IgD-negative memory B cell (primary cell): ENCODE measurements around the gene ASXL2. TPM values are rescaled to one million over a fixed set of nuclear protein-coding genes. Genes with fewer than 3 reads are reported as not detected.
"Not testable (repeated sequence)": the region's sequence is repeated elsewhere in the genome, so short reads cannot be mapped to it uniquely, and the experiment has no call there.

ENCODE experiments used
- H3K27ac Mint-ChIP-seq, 3 donors: one replicate each; pipeline ENCODE4 v1.8.0; 2020 to 2022; ENCODE audit warnings: mild to moderate bottlenecking in 3 of 3, mixed read lengths in 3 of 3, moderate library complexity in 1 of 3
- H3K27me3 Mint-ChIP-seq: one replicate; pipeline ENCODE4 v1.8.0; 2021; ENCODE audit warnings: mixed read lengths
- H3K36me3 Mint-ChIP-seq: one replicate; pipeline ENCODE4 v1.8.0; 2020; ENCODE audit warnings: mild to moderate bottlenecking, mixed read lengths
- H3K4me1 Mint-ChIP-seq, 3 donors: one replicate each; pipeline ENCODE4 v1.8.0; 2020 to 2022; ENCODE audit warnings: mixed read lengths in 3 of 3, mild to moderate bottlenecking in 1 of 3
- H3K4me3 Mint-ChIP-seq, 4 donors: one replicate each; pipeline ENCODE4 v1.8.0; 2020 to 2022; ENCODE audit warnings: mild to moderate bottlenecking in 4 of 4, mixed read lengths in 4 of 4, moderate library complexity in 3 of 4
- H3K9me3 Mint-ChIP-seq, 3 donors: one replicate each; pipeline ENCODE4 v1.8.0; 2020 to 2021; ENCODE audit warnings: mixed read lengths in 3 of 3, mild to moderate bottlenecking in 1 of 3
- polyA plus RNA-seq: library from polyadenylated mRNA; unstranded; fragments of 300-500 nt; fragmentation: Illumina TruSeq; gene quantifications from one replicate; pipeline ENCODE4 v1.2.3, GENCODE V29; 2021

The ASXL2 gene
- polyA plus RNA-seq, 1 donor from 2014 or later = 8.4 TPM

GRCh38 chr2:25899404-25899970 lies 21.2 kb upstream of the ASXL2 start:
- Mint-ChIP-seq H3K4me1 (peaks cover 4 to 14% (median 9%) of the 10 kb centered on the region in 3 donors), H3K27ac (no peak overlapping the region), H3K4me3 (peak overlapping the region in 1 of 4 donors; percentile 5), H3K27me3 (no peaks in the 10 kb centered on the region), H3K9me3 (peaks cover 0 to 6% (median 1%) of the 10 kb centered on the region in 3 donors), H3K36me3 (peaks cover 5% of the 10 kb centered on the region)

- peaks cover 5% of the 10 kb centered on the region for H3K36me3 Mint-ChIP-seq
- no peaks in the 10 kb centered on the region for H3K27me3 Mint-ChIP-seq
- H3K27ac Mint-ChIP-seq = peak overlapping the region in 1 of 3 donors; percentile 76
- H3K9me3 Mint-ChIP-seq = peaks cover 0 to 6% (median 1%) of the 10 kb centered on the region in 3 donors
- peaks cover 4 to 14% (median 9%) of the 10 kb centered on the region in 3 donors for H3K4me1 Mint-ChIP-seq
- H3K4me3 Mint-ChIP-seq = peak overlapping the region in 3 of 4 donors; percentile 33 to 67 (median 57)
Observed at GRCh38 chr2:25897506-25897905, 19.2 kb upstream of the ASXL2 start.

- H3K4me1 Mint-ChIP-seq = peaks cover 4 to 14% (median 9%) of the 10 kb centered on the region in 3 donors
- not testable (repeated sequence) for H3K4me3 Mint-ChIP-seq, H3K36me3 Mint-ChIP-seq, H3K9me3 Mint-ChIP-seq, H3K27ac Mint-ChIP-seq, H3K27me3 Mint-ChIP-seq
Observed at GRCh38 chr2:25896308-25896707, 18.0 kb upstream of the ASXL2 start.

- no peak overlapping the region for H3K27ac Mint-ChIP-seq
Observed at GRCh38 chr2:25895610-25896009, 17.3 kb upstream of the ASXL2 start.

GRCh38 chr2:25895018-25895417 lies 16.7 kb upstream of the ASXL2 start:
- Mint-ChIP-seq H3K4me3 (no peak overlapping the region), H3K36me3 (peaks cover 5% of the 10 kb centered on the region), H3K27me3 (no peaks in the 10 kb centered on the region), H3K9me3 (peaks cover 0 to under 1% (median 0%) of the 10 kb centered on the region in 3 donors), H3K27ac (no peak overlapping the region), H3K4me1 (peaks cover 4 to 14% (median 9%) of the 10 kb centered on the region in 3 donors)

More at GRCh38 chr2:25895610-25896009, 17.3 kb upstream of the ASXL2 start:
- no peaks in the 10 kb centered on the region for H3K9me3 Mint-ChIP-seq
- H3K27me3 Mint-ChIP-seq = no peaks in the 10 kb centered on the region
- peaks cover 4 to 14% (median 9%) of the 10 kb centered on the region in 3 donors for H3K4me1 Mint-ChIP-seq
- H3K36me3 Mint-ChIP-seq = peaks cover 5% of the 10 kb centered on the region
- H3K4me3 Mint-ChIP-seq = no peak overlapping the region

GRCh38 chr2:25894135-25894830 lies 16.0 kb upstream of the ASXL2 start:
- H3K36me3 Mint-ChIP-seq = peaks cover 5% of the 10 kb centered on the region
- no peak overlapping the region for H3K4me3 Mint-ChIP-seq
- peaks cover 0 to 2% (median 0%) of the 10 kb centered on the region in 3 donors for H3K9me3 Mint-ChIP-seq
- no peaks in the 10 kb centered on the region for H3K27me3 Mint-ChIP-seq
- H3K4me1 Mint-ChIP-seq = peaks cover 4 to 14% (median 9%) of the 10 kb centered on the region in 3 donors
- H3K27ac Mint-ChIP-seq = no peak overlapping the region

GRCh38 chr2:25891672-25892071 lies 13.4 kb upstream of the ASXL2 start:
- Mint-ChIP-seq H3K4me3 (no peak overlapping the region), H3K4me1 (peaks cover 0 to 9% (median 5%) of the 10 kb centered on the region in 3 donors), H3K27ac (no peak overlapping the region), H3K27me3 (no peaks in the 10 kb centered on the region), H3K36me3 (peaks cover 5% of the 10 kb centered on the region), H3K9me3 (peaks cover 0 to 2% (median 0%) of the 10 kb centered on the region in 3 donors)

GRCh38 chr2:25887624-25888242 lies 9.4 kb upstream of the ASXL2 start:
- no peaks in the 10 kb centered on the region for H3K4me1 Mint-ChIP-seq
- no peaks in the 10 kb centered on the region for H3K36me3 Mint-ChIP-seq
- H3K27me3 Mint-ChIP-seq = peaks cover 12% of the 10 kb centered on the region

GRCh38 chr2:25885933-25886332 lies 7.6 kb upstream of the ASXL2 start:
- H3K4me3 Mint-ChIP-seq = no peak overlapping the region
- no peaks in the 10 kb centered on the region for H3K36me3 Mint-ChIP-seq
- H3K27me3 Mint-ChIP-seq = peaks cover 12% of the 10 kb centered on the region
- H3K4me1 Mint-ChIP-seq = no peaks in the 10 kb centered on the region
- H3K9me3 Mint-ChIP-seq = peaks cover 0 to 2% (median 0%) of the 10 kb centered on the region in 3 donors
- H3K27ac Mint-ChIP-seq = no peak overlapping the region

More at GRCh38 chr2:25887624-25888242, 9.4 kb upstream of the ASXL2 start:
- no peak overlapping the region for H3K4me3 Mint-ChIP-seq
- H3K27ac Mint-ChIP-seq = no peak overlapping the region
- peaks cover 0 to 2% (median 0%) of the 10 kb centered on the region in 3 donors for H3K9me3 Mint-ChIP-seq

- Mint-ChIP-seq H3K9me3 (no peaks in the 10 kb centered on the region), H3K36me3 (no peaks in the 10 kb centered on the region), H3K4me3 (peak overlapping the region in 1 of 4 donors; percentile 53), H3K27ac (no peak overlapping the region), H3K27me3 (peaks cover 12% of the 10 kb centered on the region), H3K4me1 (peaks cover 8 to 12% (median 10%) of the 10 kb centered on the region in 3 donors)
Observed at GRCh38 chr2:25881764-25882163, 3.5 kb upstream of the ASXL2 start.

GRCh38 chr2:25879133-25879730 lies 945 bp upstream of the ASXL2 start:
- Mint-ChIP-seq H3K4me1 (peaks cover 19 to 30% (median 19%) of the 10 kb centered on the region in 3 donors), H3K9me3 (no peaks in the 10 kb centered on the region), H3K27ac (peak overlapping the region; percentile 97 to 98 (median 98)), H3K36me3 (peaks cover 2% of the 10 kb centered on the region), H3K27me3 (peaks cover 2% of the 10 kb centered on the region), H3K4me3 (peak overlapping the region; percentile 94 to 99 (median 96))

GRCh38 chr2:25877431-25878360 lies 591 bp downstream of the ASXL2 start:
- H3K4me1 Mint-ChIP-seq = peaks cover 20 to 32% (median 21%) of the 10 kb centered on the region in 3 donors
- H3K4me3 Mint-ChIP-seq = peak overlapping the region; percentile 94 to 99 (median 96)
- H3K36me3 Mint-ChIP-seq = peaks cover 2% of the 10 kb centered on the region
- no peaks in the 10 kb centered on the region for H3K27me3 Mint-ChIP-seq
- no peaks in the 10 kb centered on the region for H3K9me3 Mint-ChIP-seq
- H3K27ac Mint-ChIP-seq = peak overlapping the region; percentile 97 to 98 (median 98)

GRCh38 chr2:25872134-25872533 lies 6.2 kb downstream of the ASXL2 start:
- Mint-ChIP-seq H3K9me3 (no peaks in the 10 kb centered on the region), H3K4me1 (peaks cover 16 to 29% (median 21%) of the 10 kb centered on the region in 3 donors), H3K36me3 (peaks cover 2% of the 10 kb centered on the region), H3K4me3 (no peak overlapping the region), H3K27me3 (no peaks in the 10 kb centered on the region), H3K27ac (peak overlapping the region in 1 of 3 donors; percentile 39)

GRCh38 chr2:25867396-25868003 lies 10.8 kb downstream of the ASXL2 start:
- Mint-ChIP-seq H3K27me3 (no peaks in the 10 kb centered on the region), H3K36me3 (peaks cover 7% of the 10 kb centered on the region), H3K9me3 (no peaks in the 10 kb centered on the region), H3K27ac (no peak overlapping the region), H3K4me1 (peaks cover 2 to 15% (median 12%) of the 10 kb centered on the region in 3 donors), H3K4me3 (no peak overlapping the region)
